ENCODE data around the gene CGB7.

The CGB7 gene

DNA sequence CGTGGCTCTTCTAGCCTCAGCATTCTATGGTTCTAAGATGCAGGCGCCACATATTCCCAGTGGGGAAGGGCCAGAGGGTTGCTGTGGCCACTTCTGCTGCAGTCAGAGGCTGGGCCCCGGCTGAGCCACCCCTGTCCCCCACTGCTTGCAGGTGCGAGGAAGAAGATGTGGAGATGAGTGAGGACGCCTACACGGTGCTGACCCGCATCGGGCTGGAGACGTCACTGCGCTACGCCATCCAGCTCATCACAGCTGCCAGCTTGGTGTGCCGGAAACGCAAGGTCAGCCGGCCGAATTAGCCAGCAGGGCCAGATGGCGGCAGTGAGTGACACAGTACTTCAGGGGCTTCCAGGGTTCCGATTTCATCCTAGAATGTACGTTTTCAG, 42.7 kb downstream of the CGB7 start:
- no peak for DNase-seq

DNA sequence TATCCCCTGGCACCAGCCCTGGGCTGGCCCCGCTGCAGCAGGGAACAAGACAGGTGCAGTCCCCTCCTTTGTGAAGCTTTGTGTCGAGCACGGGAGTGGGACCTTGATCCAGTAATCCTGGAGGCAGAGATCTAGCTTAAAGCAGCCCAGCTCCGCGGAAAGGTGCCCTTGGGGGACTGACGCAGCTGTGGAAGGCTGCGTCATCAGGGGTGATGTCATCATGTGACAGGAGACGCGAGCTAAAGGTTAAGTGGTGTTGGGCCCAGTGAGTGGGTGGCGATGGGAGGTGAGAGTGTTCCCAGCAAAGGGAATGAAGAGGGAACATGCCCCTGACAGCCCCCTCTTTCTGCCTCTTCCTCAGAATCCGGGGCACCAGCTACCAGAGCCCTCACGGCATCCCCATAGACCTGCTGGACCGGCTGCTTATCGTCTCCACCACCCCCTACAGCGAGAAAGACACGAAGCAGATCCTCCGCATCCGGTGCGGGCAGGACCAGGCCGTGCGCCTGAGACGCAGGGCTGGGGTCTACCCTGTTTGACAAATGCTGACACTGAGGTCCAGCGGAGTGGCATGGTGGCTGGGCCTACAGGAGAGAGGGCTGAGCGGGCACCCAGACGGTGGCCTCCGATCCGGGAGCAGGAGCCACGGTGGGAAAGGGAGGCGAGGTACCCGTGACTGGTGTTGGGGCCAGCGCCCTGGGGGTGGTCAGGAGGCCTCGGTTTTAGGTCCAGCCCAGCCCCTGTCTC, 43.3 kb downstream of the CGB7 start:
- no peak for DNase-seq

DNA sequence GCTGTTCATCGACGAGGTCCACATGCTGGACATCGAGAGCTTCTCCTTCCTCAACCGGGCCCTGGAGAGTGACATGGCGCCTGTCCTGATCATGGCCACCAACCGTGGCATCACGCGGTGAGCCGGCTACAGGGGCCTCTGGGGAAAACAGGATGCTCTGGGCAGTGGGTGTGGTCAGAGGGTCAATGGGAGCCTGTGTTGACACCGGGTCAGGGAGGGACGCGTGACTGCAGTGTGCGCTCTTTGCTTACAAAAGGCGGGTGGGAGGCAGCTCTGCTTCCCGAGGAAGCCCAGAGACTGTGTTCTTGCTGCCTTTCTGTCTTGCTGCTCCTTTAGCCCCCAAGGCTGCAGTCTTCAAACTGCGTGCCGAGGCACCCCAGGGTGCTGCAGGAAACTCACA, 46.4 kb downstream of the CGB7 start:
- no peak for DNase-seq

DNA sequence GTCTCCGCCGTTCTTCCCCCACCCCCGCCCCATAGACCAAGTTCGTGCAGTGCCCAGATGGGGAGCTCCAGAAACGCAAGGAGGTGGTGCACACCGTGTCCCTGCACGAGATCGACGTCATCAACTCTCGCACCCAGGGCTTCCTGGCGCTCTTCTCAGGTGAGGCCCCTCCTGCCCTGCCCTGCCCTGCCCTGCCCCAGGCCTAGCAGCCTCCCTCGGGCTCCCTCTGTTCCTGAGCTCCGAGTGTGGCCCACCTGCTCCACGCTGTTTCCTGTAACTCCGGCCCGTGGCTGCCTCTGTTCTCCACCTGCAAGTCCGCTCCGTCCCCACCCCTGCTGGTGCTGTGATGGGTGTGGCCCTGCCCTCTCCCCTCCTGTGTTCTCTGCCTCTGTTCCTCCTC, 47.1 kb downstream of the CGB7 start:
- no peak for DNase-seq

DNA sequence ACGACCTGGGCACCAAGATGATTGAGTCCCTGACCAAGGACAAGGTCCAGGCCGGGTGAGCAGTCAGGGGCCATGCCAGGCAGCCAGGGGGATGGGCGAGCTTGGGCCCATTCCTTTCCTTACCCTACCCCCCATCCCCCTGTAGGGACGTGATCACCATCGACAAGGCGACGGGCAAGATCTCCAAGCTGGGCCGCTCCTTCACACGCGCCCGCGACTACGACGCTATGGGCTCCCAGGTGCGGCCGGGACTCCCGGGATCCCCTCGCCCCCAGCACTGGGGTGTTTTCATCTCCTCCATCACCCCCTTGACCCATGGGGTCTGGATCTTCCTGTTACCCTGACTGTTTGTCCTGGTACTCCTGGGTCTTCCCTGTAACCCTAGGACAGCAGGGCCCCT, 47.7 kb downstream of the CGB7 start:
- no peak for DNase-seq

DNA sequence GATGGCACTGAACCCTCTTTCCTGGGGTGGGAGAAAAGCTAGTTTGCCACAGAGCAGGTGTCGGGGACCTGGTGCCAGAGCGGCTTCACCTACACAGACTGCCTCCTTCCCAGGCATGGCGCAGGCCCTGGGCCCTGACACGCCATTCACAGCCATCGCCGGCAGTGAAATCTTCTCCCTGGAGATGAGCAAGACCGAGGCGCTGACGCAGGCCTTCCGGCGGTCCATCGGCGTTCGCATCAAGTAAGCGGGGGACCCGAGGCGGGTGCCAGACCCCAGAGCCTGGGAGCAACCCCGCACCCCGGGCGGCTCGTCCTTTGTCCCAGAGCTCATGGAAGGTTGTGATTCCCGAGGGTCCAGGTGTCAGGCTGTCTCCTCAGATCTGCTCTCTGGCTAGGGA, 50.6 kb downstream of the CGB7 start:
- DNase-seq: no peak

DNA sequence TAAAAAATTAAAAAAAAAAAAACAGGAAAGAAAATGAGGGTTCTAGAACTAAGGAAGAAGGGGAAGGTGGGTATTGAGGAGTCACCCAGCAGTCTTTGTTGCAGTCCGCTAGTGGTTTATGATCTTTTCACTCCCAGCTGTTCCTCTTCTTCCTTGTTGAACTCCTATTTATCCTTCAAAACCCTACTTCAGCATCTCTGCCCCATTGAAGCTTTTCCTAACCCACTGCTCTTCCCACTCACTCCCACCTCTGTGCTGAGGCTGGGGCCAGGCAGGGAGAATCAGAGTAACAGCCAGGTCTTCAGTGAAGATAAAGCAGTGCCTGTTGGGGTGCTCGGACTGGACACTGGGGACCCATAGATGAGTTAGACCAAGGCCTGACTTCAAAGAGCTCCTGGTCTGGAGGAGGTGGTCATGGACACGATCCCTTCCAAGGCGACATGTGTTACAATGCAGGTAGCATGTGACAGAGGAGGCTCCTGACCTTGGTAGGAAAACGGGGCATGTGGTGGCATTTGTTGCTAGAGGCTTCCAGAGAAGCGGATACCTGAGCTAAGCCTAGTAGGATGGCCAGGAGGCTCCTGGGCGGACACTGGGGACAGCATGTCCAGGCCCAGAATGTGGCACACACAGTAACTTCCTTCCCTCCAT, 52.5 kb downstream of the CGB7 start:
- DNase-seq: no peak
